Naive thymus-derived CD4-positive, alpha-beta T cell (primary cell): Measurements from ENCODE around the gene HMGN4. TPM values are rescaled to one million over a fixed set of nuclear protein-coding genes. Genes with fewer than 3 reads are reported as not detected.

Experiments used
- ATAC-seq: fragments of 150-1000 bp; cut with Tn5 transposase; 2 replicates; pipeline ENCODE4 v1.10.0; 2021; ENCODE audit warnings: mild to moderate bottlenecking, moderate library complexity
- CTCF ChIA-PET: fragments of 350-600 bp; sonication (Branson Sonifier 250); formaldehyde crosslinking; loops from one replicate; lab custom pipeline; 2021; ENCODE audit warnings: antibody characterized with exemption; lab: Charles Lee
- POLR2A ChIA-PET: fragments of 350-600 bp; sonication (Branson Sonifier 250); formaldehyde crosslinking; loops from one replicate; lab custom pipeline; 2021; ENCODE audit warnings: antibody characterized with exemption, inconsistent platforms; lab: Charles Lee
- DNase-seq, 9 donors: peaks; one replicate each; pipeline versions ENCODE4 v3.0.0 to v3.0.0-alpha.2; 2020 to 2022; ENCODE audit warnings: mixed read lengths in 1 of 9
- H3K27ac ChIP-seq: one replicate; pipeline ENCODE4 v1.7.0; 2013; ENCODE audit warnings: mild to moderate bottlenecking, low read depth, low read length, moderate library complexity
- H3K27me3 ChIP-seq, 2 donors: one replicate each; pipeline ENCODE4 v1.7.0; 2013; ENCODE audit warnings: low read length in 2 of 2, mild to moderate bottlenecking in 2 of 2, moderate library complexity in 2 of 2; ENCODE audit not compliant: control insufficient read depth in 2 of 2, insufficient read depth in 2 of 2
- H3K36me3 ChIP-seq, 3 experiments: 1 replicate in 2 of 3; 2 replicates in 1 of 3; pipeline ENCODE4 v1.7.0; 2013; ENCODE audit warnings: low read length in 3 of 3, mild to moderate bottlenecking in 3 of 3, moderate library complexity in 1 of 3; ENCODE audit not compliant: insufficient read depth in 3 of 3, control insufficient read depth in 2 of 3
- H3K4me1 ChIP-seq, 2 donors: one replicate each; pipeline ENCODE4 v1.7.0; 2013; ENCODE audit warnings: low read length in 2 of 2, mild to moderate bottlenecking in 2 of 2, moderate library complexity in 1 of 2; ENCODE audit not compliant: control insufficient read depth in 2 of 2, insufficient read depth in 2 of 2
- H3K4me3 ChIP-seq: 2 replicates; pipeline ENCODE4 v1.7.0; 2013; ENCODE audit warnings: mild to moderate bottlenecking, low read length
- H3K9me3 ChIP-seq, 3 experiments: 1 replicate in 2 of 3; 2 replicates in 1 of 3; pipeline ENCODE4 v1.7.0; 2013; ENCODE audit warnings: low read length in 3 of 3; ENCODE audit not compliant: control insufficient read depth in 2 of 3
- H3K27ac Mint-ChIP-seq, 9 donors: one replicate each; pipeline ENCODE4 v1.8.0; 2020 to 2022; ENCODE audit warnings: mixed read lengths in 9 of 9, mild to moderate bottlenecking in 8 of 9, moderate library complexity in 5 of 9, inconsistent platforms in 2 of 9
- H3K27me3 Mint-ChIP-seq, 5 donors: one replicate each; pipeline ENCODE4 v1.8.0; 2021 to 2022; ENCODE audit warnings: mixed read lengths in 5 of 5, mild to moderate bottlenecking in 1 of 5
- H3K36me3 Mint-ChIP-seq, 5 donors: one replicate each; pipeline ENCODE4 v1.8.0; 2020 to 2022; ENCODE audit warnings: mixed read lengths in 5 of 5, mild to moderate bottlenecking in 3 of 5, inconsistent platforms in 1 of 5
- H3K4me1 Mint-ChIP-seq, 7 donors: one replicate each; pipeline ENCODE4 v1.8.0; 2020 to 2022; ENCODE audit warnings: mixed read lengths in 7 of 7, mild to moderate bottlenecking in 3 of 7, inconsistent platforms in 1 of 7
- H3K4me3 Mint-ChIP-seq, 10 donors: one replicate each; pipeline ENCODE4 v1.8.0; 2020 to 2022; ENCODE audit warnings: mild to moderate bottlenecking in 10 of 10, mixed read lengths in 10 of 10, moderate library complexity in 6 of 10, inconsistent platforms in 2 of 10
- H3K9me3 Mint-ChIP-seq, 11 donors: one replicate each; pipeline ENCODE4 v1.8.0; 2020 to 2022; ENCODE audit warnings: mixed read lengths in 11 of 11, mild to moderate bottlenecking in 4 of 11, inconsistent platforms in 1 of 11, moderate library complexity in 1 of 11
- intact Hi-C, 2 donors: fragments of 100-400 bp; cut with micrococcal nuclease; formaldehyde crosslinking; loops; one replicate each; pipeline ENCODE4 v1.15.1; 2023
- polyA plus RNA-seq, 2 donors: library from polyadenylated mRNA; unstranded; fragments of 300-500 nt; fragmentation: Illumina TruSeq; gene quantifications; one replicate each; pipeline ENCODE4 v1.2.3, GENCODE V29; 2021
- total RNA-seq, 6 experiments: library from RNA in 5 of 6; stranded (reverse) in 5 of 6; gene quantifications; 1 replicate in 5 of 6; 2 replicates in 1 of 6; pipeline ENCODE4 v1.2.3 and lab custom pipeline; 2021 to 2026

The HMGN4 gene
- total RNA-seq, result 10 to 100 TPM; 37.6 to 96.0 (median 81.7) TPM
- 100 to 1,000 TPM; 122 to 154 TPM for polyA plus RNA-seq
- 50.6 reads per million, percentile 71 among the genes with 10 or more reads in this experiment for total RNA-seq (lab: John Stamatoyannopoulos, UW)

DNA sequence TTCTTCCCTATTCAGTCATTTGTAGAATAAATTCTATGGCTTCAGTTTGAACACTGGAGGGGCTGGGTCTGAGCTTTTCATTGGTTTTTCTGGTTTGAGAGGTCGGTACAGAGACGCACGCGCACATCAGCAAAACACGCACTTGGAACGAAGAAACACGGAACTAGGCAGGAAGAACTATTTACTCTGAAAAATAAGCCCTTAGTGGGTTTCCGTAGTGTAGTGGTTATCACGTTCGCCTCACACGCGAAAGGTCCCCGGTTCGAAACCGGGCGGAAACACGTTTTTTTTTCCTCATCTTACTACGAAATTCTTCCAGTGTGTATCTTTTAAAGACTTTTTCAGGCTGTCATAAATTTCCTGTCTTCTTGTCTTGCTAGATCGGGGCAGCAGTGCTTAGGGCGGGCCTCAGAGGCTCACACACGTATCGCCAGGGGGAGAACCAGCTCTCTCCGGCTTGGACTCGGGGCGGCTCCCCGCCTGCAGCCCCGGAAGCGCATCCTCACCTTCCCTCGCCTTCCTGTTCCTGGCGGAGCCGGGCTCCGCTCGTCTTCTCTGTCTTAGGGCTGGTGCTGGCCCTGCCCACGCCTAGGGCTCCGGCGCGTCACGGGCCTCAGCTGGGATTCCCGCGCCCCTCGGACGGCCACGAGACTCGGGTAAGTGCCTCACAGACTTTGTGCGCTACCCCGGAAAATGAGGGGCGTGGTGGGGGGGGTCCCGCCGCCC lies at the start of gene HMGN4:
HMGN4 (plus strand) TSS at position 521 of the 726 bp plus-strand sequence. CDS start 6,841 bp downstream, outside the sequence.
- Histone ChIP-seq H3K36me3 (peaks cover 0 to 14% (median 7%) of the 10 kb centered on the region in 3 experiments), H3K27me3 (no peaks in the 10 kb centered on the region), H3K4me3 (peak within 1 kb of the TSS; percentile 76), H3K4me1 (peaks cover 20 to 23% of the 10 kb centered on the region in 2 donors), H3K27ac (peak within 1 kb of the TSS; percentile 88), H3K9me3 (no peaks in the 10 kb centered on the region)
- ChIA-PET POLR2A (interaction anchor here (0.6 to 7.7 kb wide), 52 partner anchors 9 to 1314 kb away, joined by 3 to 101 read pairs (median 6); a partner anchor contains a TSS), CTCF (interaction anchor here (0.8 to 1.1 kb wide), 3 partner anchors 34 to 355 kb away, joined by 3 to 6 read pairs (median 4); a partner anchor contains a TSS)
- intact Hi-C loops, result loop anchor here (1.0 to 10.0 kb wide), 17 partner anchors 15 to 1334 kb away; partner anchors contain the start of genes ABT1 (in 2 of the 2), BTN2A1 (in 1 of the 2), BTN2A2 (in 1 of the 2) and BTN3A1 (in 1 of the 2)
- Mint-ChIP-seq H3K9me3 (peaks cover 0 to 21% (median 0%) of the 10 kb centered on the region in 11 donors), H3K27me3 (peaks cover 0 to 5% (median 0%) of the 10 kb centered on the region in 5 donors), H3K27ac (peak within 1 kb of the TSS; percentile 91 to 99 (median 98)), H3K4me1 (peaks cover 46 to 72% (median 60%) of the 10 kb centered on the region in 7 donors), H3K36me3 (peaks cover 0 to 13% (median 9%) of the 10 kb centered on the region in 5 donors), H3K4me3 (peak within 1 kb of the TSS; percentile 88 to 99 (median 94))
- DNase-seq (peak; percentile 64 to 97 (median 95)), ATAC-seq (peak; percentile 79)

DNA sequence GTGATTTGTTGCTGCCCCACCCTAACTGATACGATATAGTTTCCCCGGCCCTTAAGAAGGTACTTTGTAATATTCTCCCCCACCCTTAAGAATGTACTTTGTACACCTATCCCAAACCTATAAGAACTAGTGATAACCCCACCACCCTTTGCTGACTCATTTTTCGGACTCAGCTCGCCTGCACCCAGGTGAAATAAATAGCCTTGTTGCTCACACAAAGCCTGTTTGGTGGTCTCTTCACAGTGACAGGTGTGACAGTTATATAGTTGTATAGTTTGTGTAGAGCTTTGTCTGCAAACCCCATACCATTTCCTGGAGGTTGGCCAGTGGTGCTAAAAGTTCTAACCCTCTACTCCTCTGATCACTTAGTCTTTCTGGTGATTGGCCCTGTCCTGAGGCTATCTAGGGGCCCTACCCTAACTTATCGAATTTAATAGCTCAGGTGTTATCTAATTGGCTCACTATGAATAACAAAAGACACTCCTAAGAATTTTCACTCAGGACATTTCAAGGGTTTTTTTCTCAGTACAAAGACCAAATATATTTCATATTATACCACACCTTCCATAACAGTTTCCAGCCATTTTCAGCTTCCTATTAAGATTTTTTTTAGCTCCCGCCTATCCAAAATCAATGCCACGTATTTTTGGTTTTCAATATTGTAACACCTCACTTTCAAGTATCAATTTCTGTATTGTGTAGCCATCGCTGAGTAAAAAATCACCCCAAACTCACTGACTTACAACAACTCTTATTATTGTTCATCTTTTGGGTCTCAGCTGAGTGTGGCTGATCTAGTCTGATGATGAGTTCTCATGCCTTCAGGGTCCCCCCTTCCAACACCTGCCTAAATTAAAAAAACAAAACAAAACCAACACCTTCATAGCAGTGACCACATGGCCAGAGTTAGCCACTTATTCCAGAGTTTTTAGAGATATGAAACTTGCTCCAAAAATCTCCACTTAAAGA lies 47.9 kb upstream of the HMGN4 start:
- peaks cover 0 to 26% (median 10%) of the 10 kb centered on the region in 11 donors for H3K9me3 Mint-ChIP-seq
- no peak overlapping the region for H3K4me3 Mint-ChIP-seq
- DNase-seq (no peak), ATAC-seq (no peak)
- H3K36me3 Mint-ChIP-seq, result peaks cover 5 to 21% (median 8%) of the 10 kb centered on the region in 5 donors
- peaks cover 0 to 19% (median 4%) of the 10 kb centered on the region in 7 donors for H3K4me1 Mint-ChIP-seq
- peaks cover 0 to 8% (median 0%) of the 10 kb centered on the region in 5 donors for H3K27me3 Mint-ChIP-seq
- intact Hi-C loops, result no loop called here
- no peak overlapping the region for H3K4me3 ChIP-seq
- no peaks in the 10 kb centered on the region for H3K36me3 ChIP-seq
- no peak overlapping the region for H3K27ac ChIP-seq
- ChIA-PET CTCF (interaction anchor here (0.5 kb wide), 1 partner anchor 78 kb away, joined by 3 read pairs; no protein-coding TSS in a partner anchor), POLR2A (interaction anchor here (0.6 to 2.4 kb wide), 4 partner anchors 15 to 362 kb away, joined by 3 to 7 read pairs (median 6); no protein-coding TSS in a partner anchor)
- peaks cover 0 to 10% (median 0%) of the 10 kb centered on the region in 3 experiments for H3K9me3 ChIP-seq
- H3K27me3 ChIP-seq, result no peaks in the 10 kb centered on the region
- H3K27ac Mint-ChIP-seq, result no peak overlapping the region
- H3K4me1 ChIP-seq, result no peaks in the 10 kb centered on the region

DNA sequence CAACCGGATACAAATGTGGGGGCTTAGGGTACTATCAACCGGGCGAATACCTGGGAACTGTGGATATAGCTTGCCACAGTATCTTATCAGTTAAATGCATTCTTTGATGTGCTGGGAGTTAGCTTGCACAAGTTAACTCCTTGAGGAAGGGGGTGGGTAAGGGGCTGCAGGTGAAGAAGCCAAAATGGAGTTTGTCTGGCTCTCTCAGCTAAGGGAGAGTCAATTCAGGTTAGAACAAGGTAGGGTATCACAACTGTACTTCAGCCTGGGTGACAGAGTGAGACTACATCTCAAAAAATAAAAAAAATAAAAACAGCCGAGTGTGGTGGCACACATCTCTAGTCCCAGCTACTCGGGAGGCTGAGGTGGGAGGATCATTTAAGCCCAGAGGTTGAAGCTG lies 46.6 kb upstream of the HMGN4 start:
- no peak overlapping the region for H3K4me3 ChIP-seq
- DNase-seq (no peak), ATAC-seq (no peak)
- H3K36me3 ChIP-seq, result no peaks in the 10 kb centered on the region
- Mint-ChIP-seq H3K36me3 (peaks cover 5 to 15% (median 8%) of the 10 kb centered on the region in 5 donors), H3K4me3 (no peak overlapping the region), H3K27ac (no peak overlapping the region), H3K27me3 (peaks cover 0 to 9% (median 0%) of the 10 kb centered on the region in 5 donors), H3K9me3 (peaks cover 0 to 19% (median 8%) of the 10 kb centered on the region in 11 donors), H3K4me1 (peaks cover 0 to 19% (median 4%) of the 10 kb centered on the region in 7 donors)
- no peak overlapping the region for H3K27ac ChIP-seq
- CTCF ChIA-PET, result no interaction called here
- no peaks in the 10 kb centered on the region for H3K27me3 ChIP-seq
- no peaks in the 10 kb centered on the region for H3K4me1 ChIP-seq
- intact Hi-C loops, result no loop called here
- POLR2A ChIA-PET, result interaction anchor here (1.3 to 2.4 kb wide), 2 partner anchors 18 to 61 kb away, joined by 3 to 7 read pairs; no protein-coding TSS in a partner anchor
- peaks cover 0 to 10% (median 0%) of the 10 kb centered on the region in 3 experiments for H3K9me3 ChIP-seq

DNA sequence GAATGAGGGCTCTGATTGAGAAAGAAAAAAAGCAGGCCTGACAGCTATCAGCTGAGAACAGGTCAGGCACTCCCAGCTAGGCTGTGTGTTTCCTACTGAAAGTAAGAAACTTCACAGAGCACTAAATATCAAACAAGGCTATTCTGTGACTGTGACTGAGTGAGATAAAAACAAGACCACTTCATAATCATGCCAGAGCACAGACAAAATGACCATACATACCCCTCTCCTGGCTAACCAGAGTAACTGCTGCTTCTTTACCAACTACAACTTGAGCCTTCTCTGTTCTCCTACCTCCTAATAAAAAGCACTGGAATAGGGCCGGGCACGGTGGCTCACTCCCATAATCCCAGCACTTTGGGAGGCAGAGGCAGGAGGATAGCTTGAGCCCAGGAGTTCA lies 44.9 kb upstream of the HMGN4 start:
- ChIA-PET POLR2A (no interaction called here), CTCF (interaction anchor here (1.2 kb wide), 1 partner anchor 171 kb away, joined by 3 read pairs; no protein-coding TSS in a partner anchor)
- H3K9me3 ChIP-seq, result no peaks in the 10 kb centered on the region
- H3K36me3 Mint-ChIP-seq, result peaks cover 0 to 4% (median 3%) of the 10 kb centered on the region in 5 donors
- intact Hi-C loops, result loop anchor here (1.0 kb wide), 1 partner anchor 152 kb away; no protein-coding TSS in a partner anchor
- H3K27me3 Mint-ChIP-seq, result peaks cover 0 to 5% (median 0%) of the 10 kb centered on the region in 5 donors
- DNase-seq (peak in 3 of 9 donors; percentile 10 to 23 (median 22)), ATAC-seq (peak; percentile 58)
- peaks cover 0 to 6% (median 0%) of the 10 kb centered on the region in 11 donors for H3K9me3 Mint-ChIP-seq
- H3K27ac Mint-ChIP-seq, result no peak overlapping the region
- no peaks in the 10 kb centered on the region for H3K4me1 ChIP-seq
- no peak overlapping the region for H3K27ac ChIP-seq
- H3K36me3 ChIP-seq, result no peaks in the 10 kb centered on the region
- no peak overlapping the region for H3K4me3 Mint-ChIP-seq
- H3K4me1 Mint-ChIP-seq, result peaks cover 0 to 19% (median 4%) of the 10 kb centered on the region in 7 donors
- no peaks in the 10 kb centered on the region for H3K27me3 ChIP-seq
- no peak overlapping the region for H3K4me3 ChIP-seq

DNA sequence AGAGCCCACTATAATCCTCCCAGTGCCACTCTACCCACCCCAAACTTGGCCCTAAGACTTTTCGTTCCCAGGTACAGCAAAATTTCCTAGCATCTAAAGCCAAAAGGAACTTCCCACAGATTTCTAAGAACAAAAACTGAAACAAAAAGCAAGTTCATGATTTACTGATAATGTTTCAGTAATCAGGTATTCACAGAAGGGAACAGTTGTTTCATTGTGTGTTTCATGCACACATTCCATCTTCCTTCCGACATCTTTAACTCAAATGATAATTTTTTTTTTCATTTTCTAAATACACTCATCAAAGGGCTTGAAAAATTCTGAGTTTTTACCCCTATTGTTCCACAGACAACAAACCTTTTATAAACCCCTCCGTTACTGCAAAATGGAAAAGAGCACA lies 44.0 kb upstream of the HMGN4 start:
- DNase-seq, result no peak
- ChIA-PET POLR2A (interaction anchor here (1.4 kb wide), 1 partner anchor 10 kb away, joined by 3 read pairs; no protein-coding TSS in a partner anchor), CTCF (no interaction called here)
- Histone ChIP-seq H3K4me3 (no peak overlapping the region), H3K27me3 (no peaks in the 10 kb centered on the region), H3K27ac (no peak overlapping the region), H3K4me1 (no peaks in the 10 kb centered on the region), H3K9me3 (no peaks in the 10 kb centered on the region), H3K36me3 (no peaks in the 10 kb centered on the region)
- ATAC-seq, result no peak
- Mint-ChIP-seq H3K27me3 (peaks cover 0 to 4% (median 0%) of the 10 kb centered on the region in 5 donors), H3K4me1 (peaks cover 0 to 19% (median 4%) of the 10 kb centered on the region in 7 donors), H3K27ac (peak overlapping the region in 2 of 9 donors; percentile 44 to 52), H3K36me3 (peaks cover 0 to 4% (median under 1%) of the 10 kb centered on the region in 5 donors), H3K9me3 (peaks cover 0 to 2% (median 0%) of the 10 kb centered on the region in 11 donors), H3K4me3 (peak overlapping the region in 1 of 10 donors; percentile 58)
- intact Hi-C loops, result no loop called here
